ENCODE results near the gene IL17D. TPM values are rescaled to one million over a fixed set of nuclear protein-coding genes. Genes with fewer than 3 reads are reported as not detected.

IL17D gene
- total RNA-seq, 4 donors from 2014 or later: 0.35 to 3.2 TPM; not detected in 2

GRCh38 chr13:20689291-20689690 lies 14.2 kb upstream of the IL17D start:
- Histone ChIP-seq H3K9me3 (no peaks in the 10 kb centered on the region), H3K27ac (no peak overlapping the region), H3K36me3 (no peaks in the 10 kb centered on the region), H3K4me3 (no peak overlapping the region), H3K27me3 (no peaks in the 10 kb centered on the region), H3K4me1 (no peaks in the 10 kb centered on the region)
- no peak for DNase-seq
- intact Hi-C loops (cut with DNase I): no loop called here
- WGBS, 2 donors: 78 to 82% methylated on average over 3 of the region's 3 CpGs
- no peak for TF ChIP-seq CTCF (IDR thresholded peaks at IDR 0.05)

DNA sequence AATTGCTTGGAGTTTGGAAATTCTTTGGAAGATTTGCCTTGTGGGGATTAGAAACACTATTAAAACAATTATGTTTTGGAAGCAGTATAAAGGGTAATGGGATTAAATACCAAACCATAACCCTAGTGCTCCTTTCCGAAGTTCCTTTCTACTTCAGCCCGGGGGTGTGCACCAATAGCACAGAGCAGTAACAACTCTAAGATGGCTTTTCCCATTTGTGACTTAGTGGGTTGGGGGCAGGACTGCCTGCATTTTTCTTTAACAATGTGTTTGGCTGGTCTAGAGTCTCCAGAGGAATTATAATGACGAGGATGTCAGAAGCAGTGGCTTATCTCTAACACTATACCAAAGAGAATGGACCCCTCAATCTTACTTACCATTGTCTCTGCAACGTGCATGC lies 11.9 kb upstream of the IL17D start:
- Histone ChIP-seq H3K27ac (no peak overlapping the region), H3K4me1 (no peaks in the 10 kb centered on the region), H3K27me3 (no peaks in the 10 kb centered on the region), H3K4me3 (no peak overlapping the region), H3K36me3 (no peaks in the 10 kb centered on the region), H3K9me3 (no peaks in the 10 kb centered on the region)
- intact Hi-C loops (cut with DNase I): no loop called here
- DNase-seq: no peak
- 55 to 68% methylated on average over 4 of the region's 4 CpGs for WGBS, 2 donors
- TF ChIP-seq POLR2A (IDR thresholded peaks at IDR 0.05) (no peak), CTCF (IDR thresholded peaks at IDR 0.05) (no peak)

- 68% methylated on average over 4 of the region's 4 CpGs for whole genome bisulfite sequencing, 2 donors
- DNase-seq: no peak
These were observed 7.4 kb upstream of the IL17D start for GRCh38 chr13:20696073-20696472.

DNA sequence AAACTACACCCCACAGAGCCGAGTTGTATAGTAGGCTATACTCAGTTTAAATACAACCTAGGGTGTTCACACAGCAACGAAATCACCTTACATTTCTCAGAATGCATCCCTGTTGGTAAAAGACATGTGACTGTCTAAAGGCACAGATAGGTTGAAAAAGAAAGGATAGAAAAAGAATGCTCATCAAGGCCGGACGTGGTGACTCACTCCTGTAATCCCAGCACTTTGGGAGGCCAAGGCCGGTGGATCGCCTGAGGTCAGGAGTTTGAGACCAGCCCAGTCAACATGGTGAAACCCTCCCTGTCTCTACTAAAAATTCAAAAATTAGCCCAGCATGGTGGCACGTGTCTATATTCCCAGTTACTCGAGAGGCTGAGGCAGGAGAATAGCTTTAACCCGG lies 3.8 kb upstream of the IL17D start:
- Histone ChIP-seq H3K27me3 (peaks cover 0 to 33% (median 0%) of the 10 kb centered on the region in 4 donors), H3K9me3 (no peaks in the 10 kb centered on the region), H3K4me3 (no peak overlapping the region), H3K36me3 (no peaks in the 10 kb centered on the region), H3K27ac (no peak overlapping the region), H3K4me1 (peaks cover 4 to 26% (median 7%) of the 10 kb centered on the region in 3 donors)
- WGBS, 2 donors: 76 to 79% methylated on average over 9 of the region's 9 CpGs
- TF ChIP-seq CTCF (IDR thresholded peaks at IDR 0.05): no peak
- no peak for TF ChIP-seq POLR2A (IDR thresholded peaks at IDR 0.05)
- no peak for DNase-seq
- intact Hi-C loops (cut with DNase I): loop anchor here (10.0 kb wide), 1 partner anchor 205 kb away; no protein-coding TSS in a partner anchor

More at GRCh38 chr13:20696073-20696472, 7.4 kb upstream of the IL17D start:
- H3K9me3 ChIP-seq: no peaks in the 10 kb centered on the region
- H3K27ac ChIP-seq: no peak overlapping the region
- H3K36me3 ChIP-seq: no peaks in the 10 kb centered on the region
- H3K4me3 ChIP-seq: no peak overlapping the region
- intact Hi-C loops (cut with DNase I): no loop called here
- TF ChIP-seq POLR2A (IDR thresholded peaks at IDR 0.05) (no peak), CTCF (IDR thresholded peaks at IDR 0.05) (no peak)
- peaks cover 0 to 10% (median 0%) of the 10 kb centered on the region in 4 donors for H3K27me3 ChIP-seq
- no peaks in the 10 kb centered on the region for H3K4me1 ChIP-seq

DNA sequence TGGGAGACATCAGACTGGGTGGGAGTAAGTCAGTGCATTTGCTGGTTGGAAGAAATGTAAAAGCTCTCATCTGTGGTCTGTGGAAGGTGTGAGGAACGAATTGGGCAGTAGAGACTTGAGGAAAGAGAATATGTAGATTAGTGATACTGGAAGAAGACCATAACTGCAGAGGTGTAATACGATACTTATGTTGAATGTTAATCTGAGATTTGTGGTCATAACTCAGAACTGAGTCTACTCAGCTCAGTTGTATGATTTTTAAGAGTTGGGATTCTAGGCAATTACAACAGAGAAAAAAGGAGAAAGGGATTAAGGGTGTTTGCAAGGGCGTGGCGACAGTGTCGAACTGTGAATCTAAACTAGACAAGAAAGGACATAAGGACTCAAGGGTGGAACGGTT lies 3.2 kb upstream of the IL17D start:
- Histone ChIP-seq H3K4me1 (peaks cover 4 to 27% (median 7%) of the 10 kb centered on the region in 3 donors), H3K27ac (no peak overlapping the region), H3K4me3 (no peak overlapping the region), H3K27me3 (peaks cover 0 to 33% (median 0%) of the 10 kb centered on the region in 4 donors), H3K36me3 (no peaks in the 10 kb centered on the region), H3K9me3 (no peaks in the 10 kb centered on the region)
- TF ChIP-seq POLR2A (IDR thresholded peaks at IDR 0.05): no peak
- TF ChIP-seq CTCF (IDR thresholded peaks at IDR 0.05): no peak
- no peak for DNase-seq
- intact Hi-C loops (cut with DNase I): loop anchor here (10.0 kb wide), 1 partner anchor 205 kb away; no protein-coding TSS in a partner anchor
- WGBS, 2 donors: 78 to 80% methylated on average over 6 of the region's 6 CpGs
